NCI-H510A treated with DMSO at 0.1 percent for 48 hours (cell line): ENCODE measurements around the gene RAX2.
A peak's percentile ranks its signal among the peaks of the same experiment; 100 is the strongest.
"Not testable (repeated sequence)": the region's sequence is repeated elsewhere in the genome, so short reads cannot be mapped to it uniquely, and the experiment has no call there.

Source experiments
- DNase-seq: peaks from one replicate; lab custom pipeline; 2025; lab: John Stamatoyannopoulos, UW

Gene RAX2

DNA sequence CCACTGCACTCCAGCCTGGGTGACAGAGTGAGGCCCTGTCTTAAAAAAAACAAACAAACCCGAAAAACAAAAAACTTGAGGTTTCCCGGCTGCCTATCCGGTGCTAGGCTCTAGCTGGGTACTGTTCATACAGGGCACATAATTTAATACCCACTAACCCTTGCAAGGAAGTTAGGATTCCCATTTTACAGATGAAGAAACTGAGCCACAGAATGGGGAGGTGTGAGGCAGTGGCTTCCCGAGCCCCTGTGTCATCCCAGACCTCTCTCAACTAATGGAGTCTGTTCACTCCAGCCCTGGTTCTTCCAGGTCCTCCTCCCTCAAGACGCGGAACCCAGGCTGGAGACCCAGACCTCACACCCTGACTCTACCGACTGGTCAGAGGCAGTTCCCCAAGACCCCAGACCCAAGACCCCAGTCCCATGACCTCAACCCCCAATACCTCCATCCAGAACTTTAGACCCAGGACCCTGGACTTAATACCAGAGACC lies 11.1 kb downstream of the RAX2 start:
- no peak for DNase-seq

DNA sequence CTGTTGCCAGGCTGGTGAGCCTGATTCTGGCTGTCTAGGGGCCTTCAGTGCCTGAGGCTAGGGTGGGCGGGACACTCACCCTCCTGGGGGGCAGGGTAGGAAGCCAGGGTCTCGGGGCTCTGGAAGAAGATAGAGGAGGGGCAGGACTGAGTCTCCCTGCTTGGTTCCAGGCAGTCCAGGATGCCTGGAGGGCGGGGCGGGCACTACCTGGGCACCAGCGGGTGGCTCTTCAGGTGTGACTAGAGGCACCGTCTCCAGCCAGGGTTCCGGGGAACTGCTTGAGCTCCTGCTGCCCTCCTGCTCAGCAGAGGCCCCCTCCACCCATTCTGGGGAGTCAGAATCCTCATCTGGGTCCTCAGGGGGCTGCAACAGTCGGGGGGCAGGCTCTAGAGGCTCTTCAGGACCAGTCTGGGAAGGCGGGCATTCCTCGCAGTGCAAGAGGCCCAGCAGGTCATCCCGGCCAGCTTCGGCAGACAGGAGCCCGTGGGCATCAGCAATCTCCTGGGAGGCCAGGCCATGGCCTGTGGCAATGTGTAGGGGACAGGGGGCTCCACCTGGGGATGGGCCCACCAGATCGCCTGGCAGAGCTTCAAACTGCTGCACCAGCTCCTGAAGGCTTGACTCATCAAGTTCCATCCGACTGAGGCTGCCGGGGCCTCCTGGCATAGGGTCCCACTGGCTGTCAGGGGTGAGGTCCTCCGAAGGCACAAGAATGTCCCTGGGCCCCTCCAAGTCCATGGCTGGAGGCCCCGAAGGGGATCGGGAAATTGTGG lies 12.4 kb downstream of the RAX2 start:
- no peak for DNase-seq

DNA sequence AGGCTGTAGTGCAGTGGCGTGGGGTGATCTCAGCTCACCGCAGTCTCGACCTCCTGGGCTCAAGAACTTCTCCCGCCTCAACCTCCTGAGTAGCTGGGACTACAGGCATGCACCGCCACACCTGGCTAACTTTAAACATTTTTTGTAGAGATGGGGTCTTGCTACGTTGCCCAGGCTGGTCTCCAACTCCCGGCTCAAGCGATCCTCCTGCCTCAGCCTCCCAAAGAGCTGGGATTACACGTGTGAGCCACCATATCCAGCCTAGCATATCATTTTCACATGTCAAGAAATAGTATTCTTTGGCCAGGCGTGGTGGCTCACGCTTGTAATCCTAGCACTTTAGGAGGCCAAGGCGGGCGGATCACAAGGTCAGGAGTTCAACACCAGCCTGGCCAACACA lies 13.7 kb downstream of the RAX2 start:
- not testable (repeated sequence) for DNase-seq

GRCh38 chr19:3757705-3758104 lies 14.3 kb downstream of the RAX2 start:
- not testable (repeated sequence) for DNase-seq

DNA sequence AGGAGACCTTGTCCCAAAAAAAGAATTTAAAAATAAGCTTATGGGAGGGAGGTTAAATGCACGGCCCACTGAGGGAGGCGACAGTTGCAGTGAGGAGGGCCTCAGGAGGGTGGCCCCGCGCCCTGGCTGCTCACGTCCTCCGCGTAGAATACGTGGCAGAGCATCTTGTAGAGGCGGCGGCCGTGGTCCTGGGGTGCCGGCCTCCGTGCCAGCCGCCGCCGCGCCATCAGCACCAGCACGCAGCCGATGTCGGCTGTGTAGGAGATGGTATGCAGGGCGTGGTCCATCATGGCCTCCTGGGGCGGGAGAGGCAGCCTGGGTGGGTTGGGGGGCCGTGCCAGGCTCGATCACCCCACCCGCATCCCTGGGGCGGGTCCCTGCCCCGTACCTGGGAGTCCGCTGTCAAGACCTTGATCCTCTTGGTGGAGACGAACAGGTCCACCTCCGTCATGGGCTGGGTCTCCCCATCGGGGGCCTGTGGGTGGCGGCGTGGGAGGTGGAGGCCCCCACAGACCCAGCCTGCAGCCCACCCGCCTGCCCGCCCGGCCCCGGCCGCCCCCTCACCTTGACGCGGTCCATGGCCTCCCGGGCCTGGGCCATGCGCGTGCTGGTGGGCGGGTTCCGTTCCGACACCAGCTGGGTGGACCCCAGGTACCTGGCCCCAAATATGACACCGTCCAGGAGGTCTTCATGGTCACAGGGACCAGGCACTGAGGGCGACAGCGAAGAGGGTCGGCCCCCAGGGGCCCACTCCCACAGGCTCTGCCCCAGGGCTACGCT lies 18.2 kb downstream of the RAX2 start:
- DNase-seq, result no peak

DNA sequence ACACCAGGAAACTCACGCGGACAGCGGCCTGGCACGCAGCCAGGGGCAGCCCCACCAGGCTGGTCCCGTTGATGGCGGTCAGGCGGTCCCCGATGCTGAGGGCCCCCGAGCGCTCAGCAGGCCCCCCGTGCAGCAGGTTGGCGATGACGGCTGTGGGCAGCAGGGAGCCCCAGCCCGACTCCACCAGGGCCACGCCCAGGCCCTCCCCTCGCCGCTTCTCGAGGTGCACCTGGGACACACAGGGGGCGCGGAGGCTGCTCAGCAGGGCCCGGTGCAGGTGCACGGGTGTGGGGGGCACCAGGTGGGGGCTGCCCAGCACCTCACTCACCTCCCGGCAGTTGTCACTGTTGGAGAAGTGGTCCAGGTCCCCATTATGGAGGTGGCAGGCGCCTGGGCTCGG lies 19.5 kb downstream of the RAX2 start:
- no peak for DNase-seq

- no peak for DNase-seq
These were observed 20.8 kb downstream of the RAX2 start for GRCh38 chr19:3751236-3751635.

DNA sequence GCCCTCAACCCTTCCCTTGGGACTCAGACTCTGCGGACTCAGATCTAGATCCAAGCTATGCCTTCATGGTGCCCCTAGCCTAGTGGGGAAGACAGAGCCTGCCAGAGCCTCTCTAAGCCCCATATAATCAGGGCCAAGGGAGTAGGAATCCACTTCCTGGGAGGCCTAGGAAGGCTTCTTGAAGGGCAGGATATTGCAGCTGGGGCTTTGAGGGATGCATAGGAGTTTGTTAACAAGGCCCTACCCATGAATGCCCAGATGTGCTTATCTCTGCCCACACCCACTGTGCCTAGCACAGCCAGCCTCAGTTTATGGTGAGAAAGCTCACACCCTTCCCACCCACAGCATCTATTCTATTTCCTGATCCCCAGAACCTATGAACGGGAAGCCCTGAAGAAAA lies 21.8 kb downstream of the RAX2 start:
- no peak for DNase-seq

DNA sequence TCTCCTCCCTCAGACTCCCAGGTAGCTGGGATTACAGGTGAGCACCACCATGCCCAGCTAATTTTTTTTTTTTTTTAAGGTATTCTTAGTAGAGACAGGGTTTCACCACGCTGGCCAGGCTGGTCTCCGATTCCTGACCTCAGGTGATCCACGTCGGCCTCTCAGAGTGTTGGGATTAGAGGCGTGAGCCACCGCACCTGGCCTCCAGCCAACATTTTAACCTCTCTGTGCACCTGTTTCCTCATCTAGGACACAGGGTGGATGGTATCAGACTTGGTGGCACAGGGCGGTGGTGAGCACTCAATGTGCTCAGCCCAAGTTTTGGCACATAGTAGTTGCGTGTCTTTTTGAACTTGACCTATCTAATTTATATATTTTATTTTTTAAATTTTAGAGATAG lies 23.1 kb downstream of the RAX2 start:
- DNase-seq, result peak; percentile 7

GRCh38 chr19:3746371-3747056 lies 25.5 kb downstream of the RAX2 start:
- DNase-seq, result no peak

- DNase-seq, result no peak
These were observed 26.5 kb downstream of the RAX2 start for GRCh38 chr19:3745363-3746045.

DNA sequence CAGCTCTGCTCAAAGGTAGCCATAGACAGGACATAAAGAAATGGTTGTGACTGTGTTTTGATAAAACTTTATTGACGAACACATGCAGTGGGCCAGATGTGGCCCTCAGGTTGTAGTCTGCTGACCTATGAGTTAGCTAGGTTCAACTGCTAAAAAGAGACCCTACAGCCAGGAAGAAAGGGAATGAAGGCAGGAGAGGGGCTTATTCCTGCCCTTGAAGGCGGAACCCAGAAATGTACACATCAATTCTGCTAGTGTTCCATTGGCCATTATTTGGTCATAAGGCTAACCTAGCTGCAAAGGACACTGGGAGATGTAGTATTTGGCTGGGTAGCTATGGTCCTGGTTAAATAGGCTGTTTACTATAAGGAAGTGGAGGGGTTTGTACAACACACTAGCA lies 28.5 kb downstream of the RAX2 start:
- DNase-seq, result no peak

- DNase-seq, result no peak
These were observed 31.6 kb downstream of the RAX2 start for GRCh38 chr19:3740431-3740830.

DNA sequence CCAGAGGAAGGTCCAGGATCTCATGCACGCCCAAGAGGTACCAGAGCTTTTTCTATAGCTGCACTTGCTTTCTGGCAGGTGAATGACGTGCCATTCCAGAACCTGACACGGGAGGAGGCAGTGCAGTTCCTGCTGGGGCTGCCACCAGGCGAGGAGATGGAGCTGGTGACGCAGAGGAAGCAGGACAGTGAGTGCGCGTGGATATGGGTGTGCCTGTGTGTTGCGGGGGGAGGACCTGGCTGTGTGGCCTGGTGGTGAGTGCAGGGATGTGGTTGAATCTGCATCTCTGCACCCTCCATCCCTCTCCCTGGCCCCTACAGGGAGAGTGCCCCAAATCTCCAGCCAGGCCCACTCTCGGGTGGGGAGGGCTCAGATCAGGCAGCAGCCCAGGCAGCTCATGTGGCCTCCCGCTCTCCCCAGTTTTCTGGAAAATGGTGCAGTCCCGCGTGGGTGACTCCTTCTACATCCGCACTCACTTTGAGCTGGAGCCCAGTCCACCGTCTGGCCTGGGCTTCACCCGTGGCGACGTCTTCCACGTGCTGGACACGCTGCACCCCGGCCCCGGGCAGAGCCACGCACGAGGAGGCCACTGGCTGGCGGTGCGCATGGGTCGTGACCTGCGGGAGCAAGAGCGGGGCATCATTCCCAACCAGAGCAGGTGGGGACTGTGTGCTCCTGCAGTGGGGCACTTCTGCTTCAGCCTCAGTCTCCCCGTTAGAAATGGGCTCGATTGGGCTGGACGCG lies 33.4 kb downstream of the RAX2 start:
- DNase-seq, result no peak

- DNase-seq, result no peak
These were observed 34.4 kb downstream of the RAX2 start for GRCh38 chr19:3737487-3738205.

DNA sequence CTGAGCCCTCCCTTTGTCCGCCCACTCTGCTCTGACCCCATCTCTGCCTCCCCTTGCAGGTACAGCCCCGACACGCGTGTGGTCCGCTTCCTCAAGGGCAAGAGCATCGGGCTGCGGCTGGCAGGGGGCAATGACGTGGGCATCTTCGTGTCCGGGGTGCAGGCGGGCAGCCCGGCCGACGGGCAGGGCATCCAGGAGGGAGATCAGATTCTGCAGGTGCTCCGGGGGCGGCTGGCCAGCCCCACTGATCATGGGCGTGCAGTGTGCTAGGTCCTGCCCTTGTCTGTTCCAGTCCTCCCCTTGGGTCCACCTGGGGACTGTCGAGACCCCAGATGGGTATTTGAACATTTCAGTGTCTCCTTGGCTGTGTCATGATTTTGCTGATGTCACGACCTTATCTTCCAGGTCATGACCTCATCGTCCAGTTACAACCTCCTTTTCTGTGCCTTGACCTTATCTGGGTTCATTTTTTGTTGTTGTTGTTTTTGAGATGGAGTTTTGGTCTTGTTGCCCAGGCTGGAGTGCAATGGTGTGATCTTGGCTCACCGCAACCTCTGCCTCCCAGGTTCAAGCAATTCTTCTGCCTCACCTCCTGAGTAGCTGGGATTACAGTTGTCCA lies 35.8 kb downstream of the RAX2 start:
- no peak for DNase-seq

DNA sequence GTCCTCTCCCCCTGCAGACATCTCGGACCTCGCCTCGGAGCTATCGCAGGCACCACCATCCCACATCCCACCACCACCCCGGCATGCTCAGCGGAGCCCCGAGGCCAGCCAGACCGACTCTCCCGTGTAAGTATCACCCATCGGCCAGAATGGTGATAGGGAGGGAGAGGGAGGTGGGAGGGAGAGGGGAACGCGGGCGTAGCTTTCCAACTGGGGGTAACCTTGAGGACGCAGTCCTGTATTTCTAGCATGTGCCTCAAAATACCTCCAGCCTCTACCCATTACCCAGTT lies 37.8 kb downstream of the RAX2 start:
- DNase-seq, result no peak

GRCh38 chr19:3733549-3734309 lies 38.3 kb downstream of the RAX2 start:
- DNase-seq, result no peak

GRCh38 chr19:3732108-3732507 lies 39.9 kb downstream of the RAX2 start:
- no peak for DNase-seq

GRCh38 chr19:3730457-3730958 lies 41.5 kb downstream of the RAX2 start:
- DNase-seq, result no peak
